Fibroblast of lung (primary cell): ENCODE measurements around the gene SLC16A8. TPM values are rescaled to one million over a fixed set of nuclear protein-coding genes. Genes with fewer than 3 reads are reported as not detected.

Experiments used
- DNase-seq, 2 donors: peaks; one replicate each; pipeline versions ENCODE4 v3.0.0 to v3.0.0-alpha.2; 2010; ENCODE audit warnings: low read depth in 2 of 2
- H2AFZ ChIP-seq: 2 replicates; pipeline ENCODE4 v1.5.1; 2012; ENCODE audit warnings: low read length, control low read depth, inconsistent platforms
- H3K27ac ChIP-seq: 2 replicates; pipeline ENCODE4 v1.5.1; 2011; ENCODE audit warnings: low read length, control low read depth; ENCODE audit not compliant: insufficient read depth
- H3K27me3 ChIP-seq: 2 replicates; pipeline ENCODE4 v1.5.1; 2011; ENCODE audit warnings: mild to moderate bottlenecking, low read length; ENCODE audit not compliant: control insufficient read depth, insufficient read depth
- H3K36me3 ChIP-seq: 2 replicates; pipeline ENCODE4 v1.5.1; 2011; ENCODE audit warnings: low read length; ENCODE audit not compliant: control insufficient read depth, insufficient read depth
- H3K4me1 ChIP-seq: 2 replicates; pipeline ENCODE4 v1.5.1; 2011; ENCODE audit warnings: low read length; ENCODE audit not compliant: control insufficient read depth, insufficient read depth; ENCODE audit errors: extremely low read depth
- H3K4me2 ChIP-seq: 2 replicates; pipeline ENCODE4 v1.5.1; 2011; ENCODE audit warnings: low read length, control low read depth; ENCODE audit not compliant: insufficient read depth; ENCODE audit errors: extremely low read depth
- H3K4me3 ChIP-seq, 4 experiments: fragments of 200-600 bp in 1 of 4; sonication (generic) in 1 of 4; replicated peaks in 1 of 4; 2 replicates each; pipeline ENCODE4 v1.5.1; 2011 to 2016; ENCODE audit warnings: low read length in 4 of 4, low read depth in 3 of 4, mild to moderate bottlenecking in 3 of 4, control low read depth in 2 of 4, inconsistent platforms in 1 of 4, mixed read lengths in 1 of 4; ENCODE audit not compliant: insufficient read depth in 1 of 4; ENCODE audit errors: control extremely low read depth in 1 of 4
- H3K79me2 ChIP-seq: 2 replicates; pipeline ENCODE4 v1.5.1; 2012; ENCODE audit warnings: mild to moderate bottlenecking, low read length, inconsistent platforms; ENCODE audit not compliant: control insufficient read depth, insufficient read depth
- H3K9ac ChIP-seq: 2 replicates; pipeline ENCODE4 v1.5.1; 2011; ENCODE audit warnings: mild to moderate bottlenecking, low read length, control low read depth; ENCODE audit not compliant: insufficient read depth
- H3K9me3 ChIP-seq: 2 replicates; pipeline ENCODE4 v1.5.1; 2012; ENCODE audit warnings: low read depth, low read length; ENCODE audit not compliant: control insufficient read depth, insufficient read depth
- H4K20me1 ChIP-seq: 2 replicates; pipeline ENCODE4 v1.5.1; 2011; ENCODE audit warnings: low read length; ENCODE audit not compliant: control insufficient read depth, insufficient read depth; ENCODE audit errors: extremely low read depth
- EZH2 ChIP-seq: IDR thresholded peaks from 2 replicates; pipeline ENCODE4 v1.5.1; 2012; ENCODE audit warnings: low read length, control low read depth, mild to moderate bottlenecking; ENCODE audit errors: missing control alignments
- polyA plus RNA-seq, 2 donors: library from polyadenylated mRNA; depleted of rRNA in 1 of 2; stranded (reverse) in 1 of 2; unstranded in 1 of 2; fragments of >200 nt; gene quantifications; 2 replicates each; pipeline ENCODE4 v1.2.1, GENCODE V29; 2011 to 2012; ENCODE audit warnings: missing spikeins in 1 of 2
- total RNA-seq: library from RNA; depleted of rRNA; stranded (reverse); fragments of >200 nt; gene quantifications from 2 replicates; pipeline ENCODE4 v1.2.1, GENCODE V29; 2014
- TF ChIP-seq, protein P1 (sequence below), 2 donors: IDR thresholded peaks in 1 of 2; conservative IDR thresholded peaks in 1 of 2; 1 replicate in 1 of 2; 2 replicates in 1 of 2; pipeline ENCODE4 v1.5.1; 2011 to 2012; ENCODE audit warnings: low read length in 2 of 2, control low read depth in 1 of 2, inconsistent platforms in 1 of 2, low read depth in 1 of 2, mild to moderate bottlenecking in 1 of 2

The SLC16A8 gene
- total and polyA plus RNA-seq, 2 donors (not counting 1 experiment from before 2014, with no cell fraction given): under 0.01 TPM; not detected in 1

- no peaks in the 10 kb centered on the region for H3K27me3 ChIP-seq
- DNase-seq: no peak
- H3K4me1 ChIP-seq: no peaks in the 10 kb centered on the region
- no peak overlapping the region for H3K4me3 ChIP-seq
- H3K9ac ChIP-seq: no peak overlapping the region
- TF ChIP-seq, protein P1, sequence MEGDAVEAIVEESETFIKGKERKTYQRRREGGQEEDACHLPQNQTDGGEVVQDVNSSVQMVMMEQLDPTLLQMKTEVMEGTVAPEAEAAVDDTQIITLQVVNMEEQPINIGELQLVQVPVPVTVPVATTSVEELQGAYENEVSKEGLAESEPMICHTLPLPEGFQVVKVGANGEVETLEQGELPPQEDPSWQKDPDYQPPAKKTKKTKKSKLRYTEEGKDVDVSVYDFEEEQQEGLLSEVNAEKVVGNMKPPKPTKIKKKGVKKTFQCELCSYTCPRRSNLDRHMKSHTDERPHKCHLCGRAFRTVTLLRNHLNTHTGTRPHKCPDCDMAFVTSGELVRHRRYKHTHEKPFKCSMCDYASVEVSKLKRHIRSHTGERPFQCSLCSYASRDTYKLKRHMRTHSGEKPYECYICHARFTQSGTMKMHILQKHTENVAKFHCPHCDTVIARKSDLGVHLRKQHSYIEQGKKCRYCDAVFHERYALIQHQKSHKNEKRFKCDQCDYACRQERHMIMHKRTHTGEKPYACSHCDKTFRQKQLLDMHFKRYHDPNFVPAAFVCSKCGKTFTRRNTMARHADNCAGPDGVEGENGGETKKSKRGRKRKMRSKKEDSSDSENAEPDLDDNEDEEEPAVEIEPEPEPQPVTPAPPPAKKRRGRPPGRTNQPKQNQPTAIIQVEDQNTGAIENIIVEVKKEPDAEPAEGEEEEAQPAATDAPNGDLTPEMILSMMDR (conservative IDR thresholded peaks at IDR 0.05 in 1 of 2, IDR thresholded peaks at IDR 0.05 in 1 of 2; ENCODE audit: low read depth in 1 of 2, low read length in 2 of 2): no peak
- no peak for TF ChIP-seq EZH2
- no peaks in the 10 kb centered on the region for H4K20me1 ChIP-seq
- H3K9me3 ChIP-seq: no peaks in the 10 kb centered on the region
- H2AFZ ChIP-seq: no peak overlapping the region
- no peaks in the 10 kb centered on the region for H3K36me3 ChIP-seq
- no peaks in the 10 kb centered on the region for H3K79me2 ChIP-seq
- no peak overlapping the region for H3K27ac ChIP-seq
- no peak overlapping the region for H3K4me2 ChIP-seq
These were observed 45.0 kb upstream of the SLC16A8 start for GRCh38 chr22:38129021-38129420.

GRCh38 chr22:38127869-38128268 is 43.9 kb upstream of the SLC16A8 start:
- H3K27ac ChIP-seq: no peak overlapping the region
- no peaks in the 10 kb centered on the region for H4K20me1 ChIP-seq
- H3K4me1 ChIP-seq: no peaks in the 10 kb centered on the region
- H3K4me2 ChIP-seq: no peak overlapping the region
- H3K9me3 ChIP-seq: no peaks in the 10 kb centered on the region
- no peak overlapping the region for H3K9ac ChIP-seq
- no peaks in the 10 kb centered on the region for H3K36me3 ChIP-seq
- no peak overlapping the region for H2AFZ ChIP-seq
- no peak overlapping the region for H3K4me3 ChIP-seq
- TF ChIP-seq EZH2: no peak
- TF ChIP-seq, protein P1 (conservative IDR thresholded peaks at IDR 0.05 in 1 of 2, IDR thresholded peaks at IDR 0.05 in 1 of 2; ENCODE audit: low read depth in 1 of 2, low read length in 2 of 2): no peak
- no peaks in the 10 kb centered on the region for H3K79me2 ChIP-seq
- no peaks in the 10 kb centered on the region for H3K27me3 ChIP-seq
- no peak for DNase-seq

- Histone ChIP-seq H3K36me3 (no peaks in the 10 kb centered on the region), H3K27ac (no peak overlapping the region), H3K4me3 (no peak overlapping the region), H3K27me3 (no peaks in the 10 kb centered on the region), H3K4me2 (no peak overlapping the region), H3K9ac (no peak overlapping the region), H3K79me2 (no peaks in the 10 kb centered on the region), H4K20me1 (no peaks in the 10 kb centered on the region), H2AFZ (no peak overlapping the region), H3K4me1 (no peaks in the 10 kb centered on the region), H3K9me3 (no peaks in the 10 kb centered on the region)
- no peak for DNase-seq
- TF ChIP-seq, protein P1 (conservative IDR thresholded peaks at IDR 0.05 in 1 of 2, IDR thresholded peaks at IDR 0.05 in 1 of 2; ENCODE audit: low read depth in 1 of 2, low read length in 2 of 2): no peak
- no peak for TF ChIP-seq EZH2
These were observed 43.1 kb upstream of the SLC16A8 start for GRCh38 chr22:38126928-38127668.
